ENCODE results near the gene MZT1.
"Not testable (repeated sequence)": the region's sequence is repeated elsewhere in the genome, so short reads cannot be mapped to it uniquely, and the experiment has no call there.

MZT1 gene, protein sequence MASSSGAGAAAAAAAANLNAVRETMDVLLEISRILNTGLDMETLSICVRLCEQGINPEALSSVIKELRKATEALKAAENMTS

DNA sequence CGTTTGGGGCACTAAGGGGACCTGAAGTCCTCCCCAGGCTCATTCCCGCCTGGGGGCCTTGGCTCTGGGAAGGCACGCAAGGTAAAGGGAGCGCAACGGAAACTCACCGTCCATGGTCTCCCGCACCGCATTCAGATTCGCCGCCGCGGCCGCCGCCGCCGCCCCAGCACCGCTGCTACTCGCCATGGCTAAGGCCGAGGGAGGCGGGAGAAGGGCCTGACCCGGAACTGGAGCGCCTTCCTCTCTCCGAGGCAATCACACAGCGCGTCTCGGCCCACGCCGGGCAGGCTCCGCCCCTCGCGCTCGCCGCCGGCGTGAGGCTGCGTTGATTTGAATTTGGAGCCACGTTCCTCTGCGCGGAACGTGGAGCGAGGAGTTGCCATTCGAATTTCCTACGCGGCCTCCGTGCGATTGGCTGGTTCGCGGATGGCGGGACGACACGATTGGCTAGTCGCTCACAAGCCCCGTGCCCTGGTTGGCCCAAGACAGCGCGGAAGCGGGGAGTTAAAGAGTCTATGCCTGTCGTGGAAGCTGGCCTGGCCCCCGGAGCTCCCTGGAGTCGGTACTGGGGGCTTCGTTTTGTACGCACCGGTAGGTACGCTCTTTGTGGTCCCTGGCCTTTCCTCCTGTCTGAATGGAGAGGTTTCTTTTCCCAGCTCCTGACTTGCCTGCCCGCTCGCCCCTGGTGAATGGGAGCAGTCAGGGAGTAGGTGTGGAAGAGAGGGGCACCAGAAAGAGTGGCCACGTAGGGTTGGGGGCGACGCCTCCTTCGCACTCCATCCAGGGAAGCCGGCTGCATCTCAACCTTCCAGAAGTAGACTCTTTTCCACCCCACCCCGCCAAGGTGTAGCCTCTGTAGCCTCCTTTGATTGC, at the start of gene MZT1, which contains the start of gene BORA:
Gene MZT1 (minus strand): TSS at position 213 of the 873 bp plus-strand sequence. CDS start 27 bp downstream, at position 186.
Gene BORA (plus strand): TSS at position 507 of the 873 bp plus-strand sequence. CDS start 1,018 bp downstream, outside the sequence.
- peak; percentile 89 to 90 for DNase-seq (ENCODE audit: low read depth in 2 of 2)

- no peak for DNase-seq (ENCODE audit: low read depth in 2 of 2)
These were observed 46.6 kb upstream of the MZT1 start for GRCh38 chr13:72774019-72774418.

DNA sequence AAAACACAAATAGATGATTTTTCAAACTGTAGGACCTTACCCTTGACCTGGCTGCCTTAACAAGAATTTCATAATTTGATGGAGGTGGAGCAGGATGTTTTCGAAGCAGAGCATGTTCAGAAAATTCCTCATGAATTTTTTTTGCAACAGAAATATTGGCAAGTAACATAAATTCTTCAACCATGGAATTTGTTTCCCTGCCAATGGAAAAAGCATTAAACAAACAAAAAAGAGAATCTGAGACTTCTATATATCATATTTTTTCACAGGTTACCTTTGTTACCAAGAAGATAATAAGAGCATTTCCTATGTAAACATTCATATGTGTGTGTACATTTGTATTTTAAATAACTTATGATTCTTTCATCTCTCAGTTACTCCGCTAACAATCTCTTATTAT, 36.0 kb upstream of the MZT1 start:
- DNase-seq (ENCODE audit: low read depth in 2 of 2), result no peak

DNA sequence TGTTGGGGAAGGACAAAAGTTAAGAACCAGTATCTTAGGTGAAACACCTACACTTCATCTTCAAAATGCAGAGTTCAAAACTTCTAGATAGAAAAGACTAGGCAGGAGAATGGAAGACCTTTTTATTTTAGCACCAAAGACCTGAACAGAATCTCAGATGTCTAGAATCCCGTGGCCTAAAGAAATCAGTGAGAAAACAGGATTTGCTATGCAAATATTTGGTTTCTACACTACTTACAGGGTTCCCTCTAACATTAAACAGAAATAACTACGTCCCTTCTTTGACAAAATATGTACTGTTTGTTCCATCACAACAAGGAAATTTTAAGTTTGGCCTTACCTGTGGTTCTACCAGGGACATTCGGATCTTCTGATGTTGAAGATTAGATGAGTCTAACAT, 32.8 kb upstream of the MZT1 start:
- DNase-seq (ENCODE audit: low read depth in 2 of 2), result no peak

DNA sequence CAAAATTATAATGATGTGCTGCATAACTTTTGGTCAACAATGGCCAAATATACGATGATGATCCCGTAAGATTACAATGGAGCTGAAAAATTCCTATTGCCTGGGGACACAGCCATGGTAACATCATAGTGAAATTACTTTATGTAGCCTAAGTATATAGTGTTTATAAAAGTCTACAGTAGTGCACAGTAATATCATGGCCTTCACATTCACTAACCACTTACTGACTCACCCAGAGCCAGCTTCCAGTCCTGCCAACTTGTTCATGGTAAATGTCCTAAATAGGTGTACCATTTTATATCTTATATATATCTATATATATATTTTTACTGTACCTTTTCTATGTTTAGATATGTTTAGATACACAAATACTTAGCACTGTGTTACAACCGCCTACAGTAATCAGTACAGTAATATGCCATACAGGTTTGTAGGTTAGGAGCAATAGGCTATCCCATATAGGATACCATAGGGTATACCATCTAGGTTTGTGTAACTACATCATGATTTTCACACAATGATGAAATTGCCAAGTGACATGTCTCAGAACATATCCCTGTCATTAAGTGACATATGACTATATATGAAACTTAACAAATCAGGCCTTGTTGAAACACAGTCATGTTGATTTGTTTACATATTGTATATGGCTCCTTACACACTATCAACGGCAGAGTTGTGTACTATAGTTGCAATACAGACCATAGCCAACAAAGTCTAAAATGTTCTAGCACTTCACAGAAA, 30.5 kb upstream of the MZT1 start:
- DNase-seq (ENCODE audit: low read depth in 2 of 2), result no peak

DNA sequence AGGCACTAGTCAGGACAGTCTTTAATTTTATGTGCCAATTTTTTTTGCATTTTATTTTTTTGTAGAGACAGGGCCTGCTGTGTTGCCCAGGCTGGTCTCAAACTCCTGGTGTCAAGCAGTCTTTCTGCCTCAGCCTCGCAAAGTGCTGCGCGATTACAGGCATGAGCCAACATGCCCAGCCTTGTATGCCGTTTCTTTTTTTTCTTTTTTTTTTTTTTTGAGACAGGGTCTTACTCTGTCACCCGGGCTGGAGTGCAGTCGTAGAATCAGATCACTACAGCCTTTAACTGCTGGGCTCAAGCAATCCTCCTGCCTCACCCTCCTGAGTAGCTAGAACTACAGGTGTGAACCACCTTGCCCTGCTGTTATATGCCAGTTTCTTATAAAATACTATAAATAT, 26.7 kb upstream of the MZT1 start:
- no peak for DNase-seq (ENCODE audit: low read depth in 2 of 2)

GRCh38 chr13:72751220-72751619, 23.8 kb upstream of the MZT1 start:
- DNase-seq (ENCODE audit: low read depth in 2 of 2), result no peak

DNA sequence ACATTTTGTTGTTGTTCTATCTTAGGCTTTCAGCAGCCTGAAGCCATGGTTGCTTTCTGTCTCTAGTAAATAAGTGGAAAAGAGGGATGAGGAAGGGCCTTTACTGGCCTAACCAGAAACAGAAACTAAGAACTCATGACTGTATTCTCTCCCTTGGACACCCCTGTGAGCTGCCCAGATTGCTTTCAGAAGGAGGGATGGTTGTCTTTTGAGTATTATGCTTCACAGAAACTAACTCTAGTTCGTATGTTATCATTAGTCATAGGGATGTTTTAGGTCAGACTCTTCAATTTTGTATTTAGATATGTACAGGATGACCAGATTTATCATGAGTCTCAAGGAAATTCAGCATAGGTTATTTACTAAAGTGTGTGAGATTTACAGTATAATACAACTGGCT, 17.8 kb upstream of the MZT1 start:
- no peak for DNase-seq (ENCODE audit: low read depth in 2 of 2)

DNA sequence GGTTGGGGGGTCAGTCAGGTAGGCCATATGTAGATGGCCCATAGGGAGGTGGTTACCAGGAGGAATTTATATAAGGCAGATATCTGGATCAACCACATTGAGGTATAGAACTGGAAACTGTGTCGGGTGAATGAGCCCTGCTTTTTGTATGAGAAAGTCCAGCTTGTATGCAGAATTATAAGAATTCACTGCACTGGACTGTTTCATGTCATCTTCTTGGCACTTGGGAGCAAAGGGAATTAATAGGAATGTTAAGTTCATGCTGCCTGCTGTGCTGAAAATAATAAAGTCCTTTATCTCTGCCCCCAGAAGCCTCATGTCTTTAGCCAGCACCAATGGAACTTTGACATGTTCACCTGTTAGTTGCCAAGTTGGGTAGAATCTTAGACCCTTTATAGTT, 12.6 kb upstream of the MZT1 start:
- DNase-seq (ENCODE audit: low read depth in 2 of 2), result no peak

- no peak for DNase-seq (ENCODE audit: low read depth in 2 of 2)
These were observed 9.6 kb upstream of the MZT1 start for GRCh38 chr13:72737033-72737432.

GRCh38 chr13:72728290-72728605, 819 bp upstream of the MZT1 start:
- DNase-seq (ENCODE audit: low read depth in 2 of 2), result no peak

GRCh38 chr13:72726726-72727416, 558 bp downstream of the MZT1 start:
- DNase-seq (ENCODE audit: low read depth in 2 of 2), result peak; percentile 27 to 32

- DNase-seq (ENCODE audit: low read depth in 2 of 2), result not testable (repeated sequence)
These were observed 1.2 kb downstream of the MZT1 start for GRCh38 chr13:72726185-72726584.

GRCh38 chr13:72716776-72717175, 10.7 kb downstream of the MZT1 start:
- DNase-seq (ENCODE audit: low read depth in 2 of 2), result no peak

DNA sequence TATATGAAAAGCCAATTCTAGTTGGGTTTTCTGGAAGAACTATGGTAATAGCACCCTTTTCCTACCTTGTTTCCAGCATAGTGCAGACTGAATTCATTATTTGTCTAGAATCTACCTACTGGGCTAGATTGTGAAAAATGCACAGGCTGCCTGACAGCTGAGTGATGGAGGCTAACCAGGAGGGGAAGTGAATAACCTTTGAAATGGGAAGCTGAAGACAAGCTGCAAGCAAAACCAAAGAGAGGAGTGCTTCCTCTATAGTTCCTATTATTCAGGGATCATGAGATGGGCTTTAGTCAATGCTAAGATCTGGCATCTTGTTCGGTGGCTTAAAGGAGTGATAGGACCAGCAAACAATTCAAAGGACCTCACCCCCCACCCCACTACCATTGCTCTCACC, 26.9 kb downstream of the MZT1 start:
- no peak for DNase-seq (ENCODE audit: low read depth in 2 of 2)

GRCh38 chr13:72698164-72698563, 29.3 kb downstream of the MZT1 start:
- no peak for DNase-seq (ENCODE audit: low read depth in 2 of 2)

DNA sequence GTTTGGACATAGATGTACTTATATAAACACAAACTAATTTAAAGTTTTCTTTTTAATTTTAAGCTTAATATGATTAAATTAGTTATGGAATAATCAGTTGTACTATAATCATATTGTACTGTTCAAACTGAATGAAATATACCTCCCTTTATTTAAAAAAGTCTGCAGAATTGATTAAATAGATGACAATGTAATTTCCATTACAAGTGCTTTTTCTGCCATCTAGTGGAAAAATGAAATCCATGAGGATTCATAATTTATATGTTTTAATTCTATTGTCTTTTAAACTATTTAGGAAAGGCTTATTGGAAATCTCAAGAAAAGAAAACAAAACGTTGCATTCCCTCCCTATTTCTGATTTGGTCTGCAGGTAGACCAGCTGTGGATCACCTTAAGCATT, 30.9 kb downstream of the MZT1 start:
- DNase-seq (ENCODE audit: low read depth in 2 of 2), result no peak

- DNase-seq (ENCODE audit: low read depth in 2 of 2), result no peak
These were observed 33.1 kb downstream of the MZT1 start for GRCh38 chr13:72694314-72694713.

DNA sequence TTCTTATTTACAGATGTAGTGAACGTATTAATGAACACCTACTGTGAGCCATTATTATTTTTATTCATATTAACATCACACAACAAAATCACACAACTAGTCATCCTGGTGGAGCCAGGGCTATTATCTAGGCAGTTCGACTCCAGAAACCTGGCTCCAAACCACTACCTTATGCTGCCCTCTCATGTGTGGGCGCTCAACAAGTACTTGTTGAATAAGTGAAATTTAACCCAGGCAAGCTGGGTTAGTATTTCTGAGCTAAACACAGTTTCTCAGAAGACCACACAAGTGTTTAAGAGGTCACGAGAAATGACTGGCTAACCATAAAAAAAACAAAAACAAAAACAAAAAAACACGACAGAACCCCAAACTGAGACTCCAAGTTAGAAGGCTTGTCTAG, 33.6 kb downstream of the MZT1 start:
- no peak for DNase-seq (ENCODE audit: low read depth in 2 of 2)

DNA sequence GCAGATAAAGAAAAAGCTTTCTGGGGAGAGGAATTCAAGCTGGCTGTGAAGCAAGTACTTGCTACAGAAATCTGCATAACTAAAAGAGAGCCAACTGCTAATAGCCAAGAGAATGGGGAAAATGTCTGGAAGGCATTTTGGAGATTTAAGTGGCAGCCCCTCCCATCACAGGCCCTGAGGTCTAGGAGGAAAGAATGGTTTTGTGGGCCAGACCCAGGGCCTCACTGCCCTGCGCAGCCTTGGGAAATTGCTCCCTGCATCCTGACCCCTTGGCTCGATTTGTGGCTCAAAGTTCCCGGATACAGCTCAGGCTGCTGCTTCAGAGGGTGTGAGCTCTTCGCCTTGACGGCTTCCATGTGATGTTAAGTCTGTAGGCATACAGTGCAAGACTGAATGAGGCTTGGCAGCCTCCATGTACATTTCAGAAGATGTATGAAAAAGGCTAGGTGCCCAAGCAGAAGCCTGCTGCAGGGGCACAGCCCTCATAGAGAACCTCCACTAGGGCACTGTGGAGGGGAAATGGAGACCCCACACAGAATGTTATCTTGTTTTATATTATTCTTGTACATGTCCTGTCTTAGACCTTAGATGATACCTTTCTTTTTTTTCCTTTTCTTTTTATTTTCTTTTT, 34.4 kb downstream of the MZT1 start:
- no peak for DNase-seq (ENCODE audit: low read depth in 2 of 2)

DNA sequence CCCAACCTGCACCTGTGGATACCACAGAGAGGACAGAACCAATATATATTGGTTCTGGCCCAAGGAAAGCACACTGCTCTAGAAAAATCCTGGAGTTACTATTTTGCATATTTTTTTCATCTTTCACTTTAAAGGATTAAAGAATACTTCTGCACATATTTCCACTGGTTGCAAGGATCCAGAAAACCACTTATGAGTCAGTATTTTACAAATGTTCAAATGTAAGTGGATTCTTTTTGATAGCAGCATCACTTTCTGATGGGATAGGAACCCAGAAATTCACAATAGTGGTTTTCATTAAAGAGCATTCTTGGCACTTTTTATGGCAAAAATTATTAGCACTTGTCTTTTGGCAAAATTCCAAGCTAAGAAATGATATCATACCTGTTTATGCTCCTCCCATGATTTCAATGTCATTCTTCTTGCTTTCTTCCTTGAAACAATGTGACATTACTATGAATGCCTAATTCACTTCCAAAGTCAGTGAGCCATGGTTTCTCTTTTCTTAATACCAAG, 38.2 kb downstream of the MZT1 start:
- no peak for DNase-seq (ENCODE audit: low read depth in 2 of 2)

- no peak for DNase-seq (ENCODE audit: low read depth in 2 of 2)
These were observed 40.7 kb downstream of the MZT1 start for GRCh38 chr13:72686766-72687165.
